H9 (cell line): ENCODE measurements around the gene FLCN. TPM values are rescaled to one million over a fixed set of nuclear protein-coding genes. Genes with fewer than 3 reads are reported as not detected.

Source experiments
- DNase-seq: peaks from one replicate; pipeline ENCODE4 v3.0.0-alpha.2; 2017
- H2AFZ ChIP-seq: one replicate; pipeline ENCODE4 v1.6.1; 2013; ENCODE audit warnings: mild to moderate bottlenecking, low read length, control low read depth, moderate library complexity
- H2AK5ac ChIP-seq: 2 replicates; pipeline ENCODE4 v1.6.1; 2013; ENCODE audit warnings: low read length, control low read depth, mixed read lengths; ENCODE audit not compliant: insufficient read length
- H2BK120ac ChIP-seq: one replicate; pipeline ENCODE4 v1.6.1; 2013; ENCODE audit warnings: low read depth, mild to moderate bottlenecking, low read length, control low read depth, inconsistent platforms; ENCODE audit not compliant: poor library complexity, severe bottlenecking
- H2BK12ac ChIP-seq: 2 replicates; pipeline ENCODE4 v1.6.1; 2013; ENCODE audit warnings: low read length, control low read depth, mixed read lengths, low read depth; ENCODE audit not compliant: insufficient read length
- H2BK15ac ChIP-seq: 2 replicates; pipeline ENCODE4 v1.6.1; 2013; ENCODE audit warnings: low read depth, low read length, control low read depth
- H2BK20ac ChIP-seq: one replicate; pipeline ENCODE4 v1.6.1; 2013; ENCODE audit warnings: low read depth, mild to moderate bottlenecking, low read length, control low read depth, inconsistent platforms; ENCODE audit not compliant: poor library complexity, severe bottlenecking
- H2BK5ac ChIP-seq: 2 replicates; pipeline ENCODE4 v1.6.1; 2013; ENCODE audit warnings: low read length, control low read depth, mixed read lengths; ENCODE audit not compliant: insufficient read length
- H3K14ac ChIP-seq: 2 replicates; pipeline ENCODE4 v1.6.1; 2013; ENCODE audit warnings: low read length, control low read depth; ENCODE audit not compliant: insufficient read depth
- H3K18ac ChIP-seq: 2 replicates; pipeline ENCODE4 v1.6.1; 2013; ENCODE audit warnings: low read depth, mild to moderate bottlenecking, mixed read lengths, low read length, control low read depth; ENCODE audit not compliant: insufficient read length
- H3K23ac ChIP-seq: 2 replicates; pipeline ENCODE4 v1.6.1; 2013; ENCODE audit warnings: low read length, control low read depth, mixed read lengths, low read depth; ENCODE audit not compliant: insufficient read length
- H3K23me2 ChIP-seq: 2 replicates; pipeline ENCODE4 v1.6.1; 2013; ENCODE audit warnings: low read depth, mild to moderate bottlenecking, mixed read lengths, low read length, control low read depth; ENCODE audit not compliant: insufficient read length, poor library complexity, severe bottlenecking
- H3K27ac ChIP-seq: 2 replicates; pipeline ENCODE4 v1.5.1; 2013; ENCODE audit warnings: low read length, control low read depth, mixed read lengths, low read depth; ENCODE audit not compliant: insufficient read length
- H3K27me3 ChIP-seq: 2 replicates; pipeline ENCODE4 v1.6.1; 2013; ENCODE audit warnings: low read length, control low read depth, inconsistent platforms; ENCODE audit not compliant: insufficient read depth
- H3K4ac ChIP-seq: 2 replicates; pipeline ENCODE4 v1.6.1; 2013; ENCODE audit warnings: low read depth, mild to moderate bottlenecking, control low read depth, inconsistent platforms, low read length, moderate library complexity
- H3K4me1 ChIP-seq: 2 replicates; pipeline ENCODE4 v1.6.1; 2013; ENCODE audit warnings: low read length, control low read depth, inconsistent platforms; ENCODE audit not compliant: insufficient read depth
- H3K4me2 ChIP-seq: 2 replicates; pipeline ENCODE4 v1.6.1; 2013; ENCODE audit warnings: low read length, control low read depth, mixed read lengths; ENCODE audit not compliant: insufficient read length, insufficient read depth
- H3K56ac ChIP-seq: 2 replicates; pipeline ENCODE4 v1.6.1; 2013; ENCODE audit warnings: low read depth, mild to moderate bottlenecking, mixed read lengths, low read length, control low read depth; ENCODE audit not compliant: insufficient read length
- H3K79me1 ChIP-seq: 2 replicates; pipeline ENCODE4 v1.6.1; 2013; ENCODE audit warnings: low read depth, mild to moderate bottlenecking, moderate library complexity, low read length, control low read depth, inconsistent platforms; ENCODE audit not compliant: insufficient read depth, poor library complexity, severe bottlenecking
- H3K79me2 ChIP-seq: 2 replicates; pipeline ENCODE4 v1.6.1; 2013; ENCODE audit warnings: low read length, control low read depth, inconsistent platforms; ENCODE audit not compliant: insufficient read depth
- H3K9ac ChIP-seq: 2 replicates; pipeline ENCODE4 v1.6.1; 2013; ENCODE audit warnings: low read length, control low read depth, mixed read lengths; ENCODE audit not compliant: insufficient read length; ENCODE audit errors: extremely low read depth
- H3K9me3 ChIP-seq: one replicate; pipeline ENCODE4 v1.6.1; 2013; ENCODE audit warnings: low read depth, low read length, inconsistent platforms; ENCODE audit not compliant: control insufficient read depth
- H3T11ph ChIP-seq: one replicate; pipeline ENCODE4 v1.6.1; 2013; ENCODE audit warnings: mild to moderate bottlenecking, low read length, control low read depth, inconsistent platforms
- H4K20me1 ChIP-seq: one replicate; pipeline ENCODE4 v1.6.1; 2013; ENCODE audit not compliant: control insufficient read depth, insufficient read length, insufficient read depth
- H4K5ac ChIP-seq: 2 replicates; pipeline ENCODE4 v1.6.1; 2013; ENCODE audit warnings: low read depth, mild to moderate bottlenecking, mixed read lengths, low read length, control low read depth; ENCODE audit not compliant: insufficient read length
- H4K8ac ChIP-seq: replicated peaks from 2 replicates; pipeline ENCODE4 v1.6.1; 2013; ENCODE audit warnings: low read length, control low read depth, mixed read lengths, low read depth; ENCODE audit not compliant: insufficient read length
- H4K91ac ChIP-seq: 2 replicates; pipeline ENCODE4 v1.6.1; 2013; ENCODE audit warnings: low read depth, mild to moderate bottlenecking, moderate library complexity, mixed read lengths, low read length, control low read depth; ENCODE audit not compliant: insufficient read length
- H3K27ac Mint-ChIP-seq, 3 experiments: 2 replicates in 2 of 3; 3 replicates in 1 of 3; pipeline ENCODE4 v1.8.0; 2020 to 2021; ENCODE audit warnings: mixed read lengths in 3 of 3, mild to moderate bottlenecking in 1 of 3, moderate library complexity in 1 of 3
- H3K27me3 Mint-ChIP-seq: 2 replicates; pipeline ENCODE4 v1.8.0; 2021; ENCODE audit warnings: low read depth, mild to moderate bottlenecking, moderate library complexity, mixed read lengths
- H3K36me3 Mint-ChIP-seq, 3 experiments: 2 replicates in 2 of 3; 3 replicates in 1 of 3; pipeline ENCODE4 v1.8.0; 2020 to 2021; ENCODE audit warnings: low read depth in 3 of 3, mixed read lengths in 3 of 3; ENCODE audit not compliant: insufficient read depth in 1 of 3
- H3K4me1 Mint-ChIP-seq, 2 experiments: 2 replicates each; pipeline ENCODE4 v1.8.0; 2020; ENCODE audit warnings: mixed read lengths in 2 of 2
- H3K4me3 Mint-ChIP-seq, 2 experiments: 2 replicates in 1 of 2; 3 replicates in 1 of 2; pipeline ENCODE4 v1.8.0; 2020 to 2021; ENCODE audit warnings: mild to moderate bottlenecking in 2 of 2, mixed read lengths in 2 of 2, moderate library complexity in 1 of 2
- H3K9me3 Mint-ChIP-seq, 2 experiments: 2 replicates in 1 of 2; 3 replicates in 1 of 2; pipeline ENCODE4 v1.8.0; 2020; ENCODE audit warnings: mild to moderate bottlenecking in 2 of 2, mixed read lengths in 2 of 2, moderate library complexity in 1 of 2
- CTCF ChIP-seq: fragments of 200-600 bp; sonication (generic); conservative IDR thresholded peaks from 3 replicates; pipeline ENCODE4 v1.8.0; 2021; ENCODE audit warnings: antibody characterized with exemption, mild to moderate bottlenecking
- WGBS: extraction: QIAGEN DNeasy Blood & Tissue Kit; methylation state at CpG from one replicate; pipeline ENCODE4 v1.1.7; 2013; ENCODE audit warnings: missing lambda C conversion rate, low lambda C conversion rate, mixed read lengths; ENCODE audit not compliant: insufficient read length; ENCODE audit errors: extremely low coverage; 5-methylcytosine and 5-hydroxymethylcytosine counted together
- total RNA-seq: library from RNA; stranded (reverse); gene quantifications from 2 replicates; pipeline ENCODE4 v1.2.1, GENCODE V29; 2021

FLCN gene
- total RNA-seq, 1 experiment from 2014 or later = 33.3 TPM

GRCh38 chr17:17224137-17224536 is 12.8 kb downstream of the FLCN start:
- H3K4me3 Mint-ChIP-seq = no peak overlapping the region
- H2AFZ ChIP-seq = no peak overlapping the region

More at GRCh38 chr17:17224137-17224536, 12.8 kb downstream of the FLCN start:
- no peak for TF ChIP-seq CTCF
- no peak overlapping the region for H2BK20ac ChIP-seq
- H2BK15ac ChIP-seq = no peak overlapping the region
- H3K9me3 ChIP-seq = no peaks in the 10 kb centered on the region
- no peak overlapping the region for H3K9ac ChIP-seq
- H3K27ac Mint-ChIP-seq = no peak overlapping the region; a peak in 1 of 7 replicates
- peaks cover 0 to 6% of the 10 kb centered on the region in 2 experiments; a peak in 2 of 4 replicates for H3K4me1 Mint-ChIP-seq
- H3K36me3 Mint-ChIP-seq = peaks cover 42 to 92% (median 81%) of the 10 kb centered on the region in 3 experiments
- no peaks in the 10 kb centered on the region for H3K79me2 ChIP-seq
- H2BK12ac ChIP-seq = no peak overlapping the region
- no peak overlapping the region for H2AK5ac ChIP-seq
- H3K79me1 ChIP-seq = no peaks in the 10 kb centered on the region
- no peak overlapping the region for H4K91ac ChIP-seq
- H3K14ac ChIP-seq = no peak overlapping the region
- no peak overlapping the region for H3K4ac ChIP-seq
- H3K23ac ChIP-seq = no peak overlapping the region
- H3K4me1 ChIP-seq = no peaks in the 10 kb centered on the region
- H3K27ac ChIP-seq = no peak overlapping the region
- no peak overlapping the region for H3T11ph ChIP-seq
- no peaks in the 10 kb centered on the region for H3K9me3 Mint-ChIP-seq
- H4K20me1 ChIP-seq = no peaks in the 10 kb centered on the region
- no CpG with 5 or more reads among the region's 8 CpGs for WGBS
- no peak overlapping the region for H2BK120ac ChIP-seq
- no peaks in the 10 kb centered on the region for H3K27me3 Mint-ChIP-seq
- H3K18ac ChIP-seq = no peak overlapping the region
- no peak overlapping the region for H3K4me2 ChIP-seq
- no peak overlapping the region for H3K56ac ChIP-seq
- H3K27me3 ChIP-seq = no peaks in the 10 kb centered on the region
- no peak overlapping the region for H4K5ac ChIP-seq
- no peak for DNase-seq
- H2BK5ac ChIP-seq = no peak overlapping the region
- no peaks in the 10 kb centered on the region for H3K23me2 ChIP-seq
- no peak overlapping the region for H4K8ac ChIP-seq
